ENCODE results near the gene ACAA2. TPM values are rescaled to one million over a fixed set of nuclear protein-coding genes. Genes with fewer than 3 reads are reported as not detected.

ACAA2 gene
- total and polyA plus RNA-seq, 4 donors: 55.6 to 1,315 (median 646) TPM

GRCh38 chr18:49751427-49752094 is 61.8 kb downstream of the ACAA2 start:
- Histone ChIP-seq H3K4me3 (ENCODE audit: low read depth in 1 of 3, low read length in 3 of 3) (no peak overlapping the region), H3K36me3 (ENCODE audit: control insufficient read depth in 4 of 4, insufficient read depth in 3 of 4, low read depth in 1 of 4, low read length in 3 of 4) (no peaks in the 10 kb centered on the region), H3K9me3 (ENCODE audit: control insufficient read depth in 4 of 4, low read length in 3 of 4) (no peaks in the 10 kb centered on the region), H3K9ac (ENCODE audit: low read depth in 1 of 2, low read length in 2 of 2) (no peak overlapping the region), H3K27me3 (ENCODE audit: control insufficient read depth in 4 of 4, insufficient read depth in 4 of 4, low read length in 3 of 4) (no peaks in the 10 kb centered on the region), H3K27ac (ENCODE audit: low read depth in 1 of 2, low read length in 2 of 2) (no peak overlapping the region), H3K4me1 (ENCODE audit: control insufficient read depth in 4 of 4, insufficient read depth in 4 of 4, low read length in 3 of 4) (peaks cover 2 to 12% (median 8%) of the 10 kb centered on the region in 4 donors)
- TF ChIP-seq JUND (IDR thresholded peaks at IDR 0.05) (no peak), ZBTB33 (IDR thresholded peaks at IDR 0.05) (no peak), FOXA1 (IDR thresholded peaks at IDR 0.05) (no peak)
- no peak for DNase-seq (ENCODE audit: low spot score)
- WGBS: 77% methylated on average over 8 of the region's 8 CpGs

- Histone ChIP-seq H3K36me3 (ENCODE audit: control insufficient read depth in 4 of 4, insufficient read depth in 3 of 4, low read depth in 1 of 4, low read length in 3 of 4) (no peaks in the 10 kb centered on the region), H3K4me3 (ENCODE audit: low read depth in 1 of 3, low read length in 3 of 3) (no peak overlapping the region), H3K9ac (ENCODE audit: low read depth in 1 of 2, low read length in 2 of 2) (no peak overlapping the region), H3K27ac (ENCODE audit: low read depth in 1 of 2, low read length in 2 of 2) (no peak overlapping the region), H3K9me3 (ENCODE audit: control insufficient read depth in 4 of 4, low read length in 3 of 4) (no peaks in the 10 kb centered on the region), H3K27me3 (ENCODE audit: control insufficient read depth in 4 of 4, insufficient read depth in 4 of 4, low read length in 3 of 4) (no peaks in the 10 kb centered on the region), H3K4me1 (ENCODE audit: control insufficient read depth in 4 of 4, insufficient read depth in 4 of 4, low read length in 3 of 4) (peaks cover 0 to 9% (median 5%) of the 10 kb centered on the region in 4 donors)
- TF ChIP-seq ZBTB33 (IDR thresholded peaks at IDR 0.05) (no peak), JUND (IDR thresholded peaks at IDR 0.05) (no peak), ATF3 (IDR thresholded peaks at IDR 0.05) (no peak), HNF4G (IDR thresholded peaks at IDR 0.05) (no peak), HNF4A (conservative IDR thresholded peaks at IDR 0.05) (no peak), NR2F2 (IDR thresholded peaks at IDR 0.05) (no peak), MAX (IDR thresholded peaks at IDR 0.05) (no peak), TAF1 (conservative IDR thresholded peaks at IDR 0.05) (no peak), FOXA2 (IDR thresholded peaks at IDR 0.05) (no peak)
- DNase-seq (ENCODE audit: low spot score): no peak
- 88% methylated on average over 8 of the region's 8 CpGs for WGBS
Measured at GRCh38 chr18:49749563-49749962, 63.8 kb downstream of the ACAA2 start.

- TF ChIP-seq HNF4A (conservative IDR thresholded peaks at IDR 0.05): no peak
- Histone ChIP-seq H3K4me1 (ENCODE audit: control insufficient read depth in 4 of 4, insufficient read depth in 4 of 4, low read length in 3 of 4) (peaks cover 0 to 9% (median 5%) of the 10 kb centered on the region in 4 donors), H3K27me3 (ENCODE audit: control insufficient read depth in 4 of 4, insufficient read depth in 4 of 4, low read length in 3 of 4) (no peaks in the 10 kb centered on the region), H3K4me3 (ENCODE audit: low read depth in 1 of 3, low read length in 3 of 3) (no peak overlapping the region), H3K9ac (ENCODE audit: low read depth in 1 of 2, low read length in 2 of 2) (no peak overlapping the region), H3K36me3 (ENCODE audit: control insufficient read depth in 4 of 4, insufficient read depth in 3 of 4, low read depth in 1 of 4, low read length in 3 of 4) (no peaks in the 10 kb centered on the region), H3K27ac (ENCODE audit: low read depth in 1 of 2, low read length in 2 of 2) (no peak overlapping the region), H3K9me3 (ENCODE audit: control insufficient read depth in 4 of 4, low read length in 3 of 4) (no peaks in the 10 kb centered on the region)
- DNase-seq (ENCODE audit: low spot score): no peak
- 79% methylated on average over 5 of the region's 5 CpGs for WGBS
Measured at GRCh38 chr18:49747876-49748275, 65.5 kb downstream of the ACAA2 start.
